ENCODE results near the gene PCDH12.

PCDH12 gene

GRCh38 chr5:141997358-141997960, 39.5 kb upstream of the PCDH12 start:
- TF ChIP-seq CTCF (conservative IDR thresholded peaks at IDR 0.05; ENCODE audit: low read depth, low read length): no peak
- no peak for DNase-seq (ENCODE audit: low read depth)
- no peak overlapping the region for H3K4me3 ChIP-seq (ENCODE audit: low read depth, low read length)

GRCh38 chr5:141995656-141996055, 37.7 kb upstream of the PCDH12 start:
- no peak for TF ChIP-seq CTCF (conservative IDR thresholded peaks at IDR 0.05; ENCODE audit: low read depth, low read length)
- no peak for DNase-seq (ENCODE audit: low read depth)
- no peak overlapping the region for H3K4me3 ChIP-seq (ENCODE audit: low read depth, low read length)

- TF ChIP-seq CTCF (conservative IDR thresholded peaks at IDR 0.05; ENCODE audit: low read depth, low read length): no peak
- no peak for DNase-seq (ENCODE audit: low read depth)
- H3K4me3 ChIP-seq (ENCODE audit: low read depth, low read length): no peak overlapping the region
These were observed 36.6 kb upstream of the PCDH12 start for GRCh38 chr5:141994511-141995136.

- no peak overlapping the region for H3K4me3 ChIP-seq (ENCODE audit: low read depth, low read length)
- DNase-seq (ENCODE audit: low read depth): peak; percentile 78
- peak; percentile 81 for TF ChIP-seq CTCF (conservative IDR thresholded peaks at IDR 0.05; ENCODE audit: low read depth, low read length)
These were observed 34.5 kb upstream of the PCDH12 start for GRCh38 chr5:141992349-141992963.

GRCh38 chr5:141989720-141990119, 31.7 kb upstream of the PCDH12 start:
- no peak for TF ChIP-seq CTCF (conservative IDR thresholded peaks at IDR 0.05; ENCODE audit: low read depth, low read length)
- no peak for DNase-seq (ENCODE audit: low read depth)
- no peak overlapping the region for H3K4me3 ChIP-seq (ENCODE audit: low read depth, low read length)

GRCh38 chr5:141986072-141986471, 28.1 kb upstream of the PCDH12 start:
- peak; percentile 16 for DNase-seq (ENCODE audit: low read depth)
- TF ChIP-seq CTCF (conservative IDR thresholded peaks at IDR 0.05; ENCODE audit: low read depth, low read length): no peak
- no peak overlapping the region for H3K4me3 ChIP-seq (ENCODE audit: low read depth, low read length)

Measured in choroid plexus epithelial cell (primary cell).